OCI-LY7 (cell line): Measurements from ENCODE around the gene HOXA7. TPM values are rescaled to one million over a fixed set of nuclear protein-coding genes. Genes with fewer than 3 reads are reported as not detected.

Experiments
- BruUV-seq: library from RNA; stranded (reverse); fragments of 400-500 nt; replicated peaks from 2 replicates; lab custom pipeline; 2021; lab: Mats Ljungman, UMichigan
- CTCF ChIA-PET: fragments of 300-600 bp; sonication (Branson Sonifier 250); formaldehyde crosslinking; loops from one replicate; lab custom pipeline; 2022; ENCODE audit warnings: antibody characterized with exemption; ENCODE audit not compliant: unreplicated experiment; lab: Charles Lee
- POLR2A ChIA-PET: fragments of 300-600 bp; sonication (Branson Sonifier 250); formaldehyde crosslinking; loops from one replicate; lab custom pipeline; 2022; ENCODE audit warnings: antibody characterized with exemption; lab: Charles Lee
- DNase-seq: peaks from one replicate; pipeline ENCODE4 v3.0.0-alpha.2; 2015; ENCODE audit warnings: low spot score
- H2AFZ ChIP-seq: fragments of 200-600 bp; sonication (generic), shearing (Covaris generic); 2 replicates; pipeline ENCODE4 v1.6.1; 2014; ENCODE audit warnings: mild to moderate bottlenecking, antibody characterized with exemption, low read length, moderate library complexity
- H3K27ac ChIP-seq: fragments of 200-600 bp; sonication (generic); 2 replicates; pipeline ENCODE4 v1.5.1; 2014; ENCODE audit warnings: mixed run types, low read depth, mild to moderate bottlenecking, moderate library complexity, low read length, inconsistent platforms; ENCODE audit not compliant: poor library complexity, severe bottlenecking
- H3K36me3 ChIP-seq: fragments of 200-600 bp; sonication (generic); 2 replicates; pipeline ENCODE4 v1.6.1; 2014; ENCODE audit warnings: mild to moderate bottlenecking, antibody characterized with exemption, low read length, moderate library complexity, mixed read lengths; ENCODE audit not compliant: insufficient read depth
- H3K4me1 ChIP-seq: fragments of 200-600 bp; sonication (generic); 2 replicates; pipeline ENCODE4 v1.5.1; 2014; ENCODE audit warnings: mild to moderate bottlenecking, low read length; ENCODE audit not compliant: insufficient read depth, poor library complexity, severe bottlenecking
- H3K4me2 ChIP-seq: fragments of 200-600 bp; sonication (generic); 2 replicates; pipeline ENCODE4 v1.6.1; 2014; ENCODE audit warnings: mild to moderate bottlenecking, low read length
- H3K4me3 ChIP-seq: fragments of 200-600 bp; sonication (generic); 2 replicates; pipeline ENCODE4 v1.5.1; 2014; ENCODE audit warnings: mild to moderate bottlenecking, low read depth, low read length; ENCODE audit not compliant: poor library complexity, severe bottlenecking
- H3K79me2 ChIP-seq: fragments of 200-600 bp; sonication (generic); 2 replicates; pipeline ENCODE4 v1.6.1; 2016; ENCODE audit warnings: low read depth, mild to moderate bottlenecking, low read length, moderate library complexity, mixed read lengths; ENCODE audit not compliant: insufficient read depth
- H3K9me2 ChIP-seq: fragments of 200-600 bp; sonication (generic); 2 replicates; pipeline ENCODE4 v1.6.1; 2016; ENCODE audit warnings: mild to moderate bottlenecking, low read length, mixed read lengths; ENCODE audit not compliant: insufficient read depth
- H3K9me3 ChIP-seq: fragments of 200-600 bp; sonication (generic); 2 replicates; pipeline ENCODE4 v1.6.1; 2014; ENCODE audit warnings: mild to moderate bottlenecking, mixed run types, low read length, mixed read lengths
- H4K20me1 ChIP-seq: fragments of 200-600 bp; sonication (generic); 2 replicates; pipeline ENCODE4 v1.6.1; 2014; ENCODE audit warnings: mild to moderate bottlenecking, antibody characterized with exemption, low read length, moderate library complexity, mixed read lengths; ENCODE audit not compliant: insufficient read depth
- EZH2phosphoT487 ChIP-seq: fragments of 200-600 bp; sonication (generic); IDR thresholded peaks from 2 replicates; pipeline ENCODE4 v1.6.1; 2018; ENCODE audit warnings: low read depth, borderline replicate concordance, mild to moderate bottlenecking, mixed run types, antibody characterized with exemption, low read length, moderate library complexity, mixed read lengths
- intact Hi-C: fragments of 100-400 bp; cut with micrococcal nuclease; formaldehyde crosslinking; loops from one replicate; pipeline ENCODE4 v1.10.0; 2022; ENCODE audit not compliant: unreplicated experiment
- total RNA-seq, 2 experiments: library from RNA; depleted of rRNA in 1 of 2; stranded (reverse); fragments of >200 nt in 1 of 2; shearing (Covaris generic) in 1 of 2; gene quantifications; 2 replicates each; pipeline ENCODE4 v1.2.3, GENCODE V29; 2014 to 2022
- TF ChIP-seq, protein P1 (sequence below): fragments of 200-600 bp; sonication (generic); conservative IDR thresholded peaks from 2 replicates; pipeline ENCODE4 v1.5.1; 2014; ENCODE audit warnings: mild to moderate bottlenecking, antibody characterized with exemption, low read length, moderate library complexity, mixed read lengths

The HOXA7 gene
- total RNA-seq, 2 experiments from 2014 or later, result 1.2 to 6.0 TPM

GRCh38 chr7:27139334-27140125, 16.9 kb downstream of the HOXA7 start:
- H3K27ac ChIP-seq, result no peak overlapping the region
- POLR2A ChIA-PET, result no interaction called here
- no peaks in the 10 kb centered on the region for H4K20me1 ChIP-seq
- no peaks in the 10 kb centered on the region for H3K79me2 ChIP-seq
- DNase-seq, result no peak
- H3K4me3 ChIP-seq, result no peak overlapping the region
- H3K4me1 ChIP-seq, result no peaks in the 10 kb centered on the region
- no peak for TF ChIP-seq EZH2phosphoT487
- TF ChIP-seq, protein P1, sequence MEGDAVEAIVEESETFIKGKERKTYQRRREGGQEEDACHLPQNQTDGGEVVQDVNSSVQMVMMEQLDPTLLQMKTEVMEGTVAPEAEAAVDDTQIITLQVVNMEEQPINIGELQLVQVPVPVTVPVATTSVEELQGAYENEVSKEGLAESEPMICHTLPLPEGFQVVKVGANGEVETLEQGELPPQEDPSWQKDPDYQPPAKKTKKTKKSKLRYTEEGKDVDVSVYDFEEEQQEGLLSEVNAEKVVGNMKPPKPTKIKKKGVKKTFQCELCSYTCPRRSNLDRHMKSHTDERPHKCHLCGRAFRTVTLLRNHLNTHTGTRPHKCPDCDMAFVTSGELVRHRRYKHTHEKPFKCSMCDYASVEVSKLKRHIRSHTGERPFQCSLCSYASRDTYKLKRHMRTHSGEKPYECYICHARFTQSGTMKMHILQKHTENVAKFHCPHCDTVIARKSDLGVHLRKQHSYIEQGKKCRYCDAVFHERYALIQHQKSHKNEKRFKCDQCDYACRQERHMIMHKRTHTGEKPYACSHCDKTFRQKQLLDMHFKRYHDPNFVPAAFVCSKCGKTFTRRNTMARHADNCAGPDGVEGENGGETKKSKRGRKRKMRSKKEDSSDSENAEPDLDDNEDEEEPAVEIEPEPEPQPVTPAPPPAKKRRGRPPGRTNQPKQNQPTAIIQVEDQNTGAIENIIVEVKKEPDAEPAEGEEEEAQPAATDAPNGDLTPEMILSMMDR, result no peak
- H3K9me3 ChIP-seq, result no peaks in the 10 kb centered on the region
- H2AFZ ChIP-seq, result no peak overlapping the region
- CTCF ChIA-PET, result no interaction called here
- no peak overlapping the region for H3K4me2 ChIP-seq
- H3K36me3 ChIP-seq, result peaks cover 13% of the 10 kb centered on the region
- H3K9me2 ChIP-seq, result no peaks in the 10 kb centered on the region
- no TSS peak for BruUV-seq
- intact Hi-C loops, result no loop called here

DNA sequence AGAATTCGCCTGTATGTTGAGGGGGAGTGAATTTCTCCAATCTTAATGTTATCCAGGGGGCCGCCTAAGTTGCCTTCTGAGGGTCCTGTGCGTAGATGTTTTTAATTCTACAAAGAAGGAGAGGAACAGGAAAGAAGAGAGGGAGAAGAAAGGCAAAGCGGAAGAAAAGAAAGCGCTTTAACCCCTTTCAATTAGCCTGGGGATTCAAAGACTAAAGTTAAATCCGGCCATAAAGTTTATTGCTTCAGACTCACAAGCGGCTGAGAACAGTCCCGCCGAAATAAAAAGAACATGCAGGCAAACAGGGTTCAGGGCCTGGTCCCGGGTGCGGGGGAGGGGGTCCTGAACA, 17.5 kb downstream of the HOXA7 start:
- Histone ChIP-seq H3K9me3 (no peaks in the 10 kb centered on the region), H3K36me3 (peaks cover 8% of the 10 kb centered on the region; the same call in 1 of the 2 replicates), H3K79me2 (no peaks in the 10 kb centered on the region), H4K20me1 (no peaks in the 10 kb centered on the region), H2AFZ (no peak overlapping the region), H3K4me3 (no peak overlapping the region), H3K9me2 (no peaks in the 10 kb centered on the region), H3K4me2 (no peak overlapping the region), H3K4me1 (no peaks in the 10 kb centered on the region), H3K27ac (no peak overlapping the region)
- CTCF ChIA-PET, result no interaction called here
- intact Hi-C loops, result no loop called here
- POLR2A ChIA-PET, result no interaction called here
- no peak for DNase-seq
- TF ChIP-seq, protein P1, result no peak
- no peak for TF ChIP-seq EZH2phosphoT487
- BruUV-seq, result no TSS peak

- Histone ChIP-seq H3K4me1 (no peaks in the 10 kb centered on the region), H3K36me3 (0 out of 2 replicates have a peak, but pooled peaks cover 5% of the 10 kb centered on the region), H4K20me1 (no peaks in the 10 kb centered on the region), H3K27ac (no peak overlapping the region), H3K4me3 (no peak overlapping the region), H3K79me2 (no peaks in the 10 kb centered on the region), H3K4me2 (no peak overlapping the region), H3K9me3 (no peaks in the 10 kb centered on the region), H3K9me2 (no peaks in the 10 kb centered on the region), H2AFZ (no peak overlapping the region)
- intact Hi-C loops, result no loop called here
- ChIA-PET CTCF (no interaction called here), POLR2A (no interaction called here)
- no peak for DNase-seq
- TF ChIP-seq, protein P1, result no peak
- no peak for TF ChIP-seq EZH2phosphoT487
- BruUV-seq, result no TSS peak
These were observed 18.0 kb downstream of the HOXA7 start for GRCh38 chr7:27138472-27138871.
